Neural cell (in vitro differentiated cells): ENCODE data around the gene TSPAN11.

Source experiments
- CTCF ChIP-seq: fragments of 450-650 bp; IDR thresholded peaks from 2 replicates; pipeline ENCODE4 v1.5.1; 2014; ENCODE audit warnings: antibody characterized with exemption, mild to moderate bottlenecking, moderate library complexity; ENCODE audit not compliant: poor library complexity, severe bottlenecking
- EZH2 ChIP-seq: fragments of 200-600, 300-800 bp; shearing (Covaris generic), sonication (generic); IDR thresholded peaks from 2 replicates; pipeline ENCODE4 v1.6.1; 2014; ENCODE audit warnings: antibody characterized with exemption, low read length, borderline replicate concordance, mild to moderate bottlenecking; ENCODE audit not compliant: insufficient read depth, poor library complexity, severe bottlenecking
- RAD21 ChIP-seq: fragments of 450-650 bp; conservative IDR thresholded peaks from 2 replicates; pipeline ENCODE4 v1.6.1; 2014; ENCODE audit warnings: antibody characterized with exemption, mild to moderate bottlenecking, moderate library complexity

GRCh38 chr12:31011746-31012566 is 85.4 kb downstream of the TSPAN11 start:
- TF ChIP-seq RAD21 (no peak), CTCF (no peak), EZH2 (no peak)
